Stimulated activated memory B cell treated with anti-CD40 and anti-IgM and Interleukin-4, amounts not matched to agents 10 μg/mL and 1 μg/mL and 100 μg/mL, for 72 hours (primary cell): ENCODE results near the gene RAB17.

Experiments
- ATAC-seq: fragments of 150-1000 bp; cut with Tn5 transposase; 2 replicates; pipeline ENCODE4 v1.10.0; 2021
- H3K27ac Mint-ChIP-seq: one replicate; pipeline ENCODE4 v1.8.0; 2022; ENCODE audit warnings: mild to moderate bottlenecking, mixed read lengths
- H3K27me3 Mint-ChIP-seq: one replicate; pipeline ENCODE4 v1.8.0; 2022; ENCODE audit warnings: mixed read lengths
- H3K36me3 Mint-ChIP-seq: one replicate; pipeline ENCODE4 v1.8.0; 2022; ENCODE audit warnings: mixed read lengths
- H3K4me1 Mint-ChIP-seq: one replicate; pipeline ENCODE4 v1.8.0; 2022; ENCODE audit warnings: mixed read lengths
- H3K4me3 Mint-ChIP-seq: one replicate; pipeline ENCODE4 v1.8.0; 2022; ENCODE audit warnings: mild to moderate bottlenecking, moderate library complexity, mixed read lengths
- H3K9me3 Mint-ChIP-seq: one replicate; pipeline ENCODE4 v1.8.0; 2022; ENCODE audit warnings: mixed read lengths

RAB17 gene

GRCh38 chr2:237577956-237578870, 12.3 kb downstream of the RAB17 start:
- no peak for ATAC-seq
- no peak overlapping the region for H3K27ac Mint-ChIP-seq

GRCh38 chr2:237577458-237577857, 13.1 kb downstream of the RAB17 start:
- no peak for ATAC-seq
- H3K27ac Mint-ChIP-seq: no peak overlapping the region
- no peaks in the 10 kb centered on the region for H3K36me3 Mint-ChIP-seq
- H3K4me3 Mint-ChIP-seq: no peak overlapping the region
- H3K4me1 Mint-ChIP-seq: no peaks in the 10 kb centered on the region
- H3K9me3 Mint-ChIP-seq: no peaks in the 10 kb centered on the region
- peaks cover 55% of the 10 kb centered on the region for H3K27me3 Mint-ChIP-seq

More at GRCh38 chr2:237577956-237578870, 12.3 kb downstream of the RAB17 start:
- Mint-ChIP-seq H3K9me3 (no peaks in the 10 kb centered on the region), H3K36me3 (no peaks in the 10 kb centered on the region), H3K27me3 (peaks cover 55% of the 10 kb centered on the region), H3K4me3 (no peak overlapping the region), H3K4me1 (no peaks in the 10 kb centered on the region)

GRCh38 chr2:237576974-237577373, 13.6 kb downstream of the RAB17 start:
- Mint-ChIP-seq H3K27ac (no peak overlapping the region), H3K4me1 (no peaks in the 10 kb centered on the region), H3K36me3 (no peaks in the 10 kb centered on the region), H3K9me3 (no peaks in the 10 kb centered on the region), H3K27me3 (peaks cover 55% of the 10 kb centered on the region), H3K4me3 (no peak overlapping the region)
- no peak for ATAC-seq

GRCh38 chr2:237575869-237576862, 14.4 kb downstream of the RAB17 start:
- Mint-ChIP-seq H3K4me3 (no peak overlapping the region), H3K36me3 (no peaks in the 10 kb centered on the region), H3K4me1 (no peaks in the 10 kb centered on the region), H3K27me3 (peaks cover 55% of the 10 kb centered on the region), H3K27ac (no peak overlapping the region), H3K9me3 (no peaks in the 10 kb centered on the region)
- no peak for ATAC-seq

- peaks cover 55% of the 10 kb centered on the region for H3K27me3 Mint-ChIP-seq
- no peaks in the 10 kb centered on the region for H3K9me3 Mint-ChIP-seq
- no peak overlapping the region for H3K4me3 Mint-ChIP-seq
- H3K36me3 Mint-ChIP-seq: no peaks in the 10 kb centered on the region
- ATAC-seq: no peak
- H3K4me1 Mint-ChIP-seq: no peaks in the 10 kb centered on the region
- H3K27ac Mint-ChIP-seq: no peak overlapping the region
Observed at GRCh38 chr2:237574894-237575868, 15.4 kb downstream of the RAB17 start.

GRCh38 chr2:237574467-237574866, 16.1 kb downstream of the RAB17 start:
- no peaks in the 10 kb centered on the region for H3K4me1 Mint-ChIP-seq
- no peak overlapping the region for H3K27ac Mint-ChIP-seq
- H3K4me3 Mint-ChIP-seq: no peak overlapping the region
- peaks cover 60% of the 10 kb centered on the region for H3K27me3 Mint-ChIP-seq
- ATAC-seq: no peak
- no peaks in the 10 kb centered on the region for H3K36me3 Mint-ChIP-seq
- H3K9me3 Mint-ChIP-seq: no peaks in the 10 kb centered on the region

GRCh38 chr2:237573721-237574415, 16.7 kb downstream of the RAB17 start:
- Mint-ChIP-seq H3K36me3 (no peaks in the 10 kb centered on the region), H3K27ac (no peak overlapping the region), H3K4me1 (no peaks in the 10 kb centered on the region), H3K9me3 (peaks cover 2% of the 10 kb centered on the region), H3K27me3 (peaks cover 56% of the 10 kb centered on the region), H3K4me3 (no peak overlapping the region)
- no peak for ATAC-seq

GRCh38 chr2:237572742-237573101, 17.8 kb downstream of the RAB17 start:
- no peak overlapping the region for H3K4me3 Mint-ChIP-seq
- H3K27ac Mint-ChIP-seq: no peak overlapping the region
- no peaks in the 10 kb centered on the region for H3K4me1 Mint-ChIP-seq
- H3K9me3 Mint-ChIP-seq: peaks cover 3% of the 10 kb centered on the region
- no peaks in the 10 kb centered on the region for H3K36me3 Mint-ChIP-seq
- ATAC-seq: no peak
- peaks cover 50% of the 10 kb centered on the region for H3K27me3 Mint-ChIP-seq

GRCh38 chr2:237572021-237572741, 18.4 kb downstream of the RAB17 start:
- Mint-ChIP-seq H3K27me3 (peaks cover 44% of the 10 kb centered on the region), H3K27ac (no peak overlapping the region)
- peak; percentile 89 for ATAC-seq

GRCh38 chr2:237571551-237571950, 19.0 kb downstream of the RAB17 start:
- Mint-ChIP-seq H3K9me3 (peaks cover 3% of the 10 kb centered on the region), H3K4me1 (no peaks in the 10 kb centered on the region), H3K27me3 (peaks cover 38% of the 10 kb centered on the region), H3K36me3 (no peaks in the 10 kb centered on the region), H3K4me3 (no peak overlapping the region), H3K27ac (no peak overlapping the region)
- no peak for ATAC-seq

More at GRCh38 chr2:237572021-237572741, 18.4 kb downstream of the RAB17 start:
- Mint-ChIP-seq H3K9me3 (peaks cover 3% of the 10 kb centered on the region), H3K4me1 (no peaks in the 10 kb centered on the region), H3K4me3 (no peak overlapping the region), H3K36me3 (no peaks in the 10 kb centered on the region)

- H3K4me1 Mint-ChIP-seq: no peaks in the 10 kb centered on the region
- no peak overlapping the region for H3K27ac Mint-ChIP-seq
- H3K9me3 Mint-ChIP-seq: peaks cover 3% of the 10 kb centered on the region
- ATAC-seq: no peak
- H3K4me3 Mint-ChIP-seq: no peak overlapping the region
- peaks cover 31% of the 10 kb centered on the region for H3K27me3 Mint-ChIP-seq
- no peaks in the 10 kb centered on the region for H3K36me3 Mint-ChIP-seq
Observed at GRCh38 chr2:237570776-237571335, 19.7 kb downstream of the RAB17 start.

GRCh38 chr2:237569896-237570295, 20.6 kb downstream of the RAB17 start:
- Mint-ChIP-seq H3K27ac (no peak overlapping the region), H3K9me3 (peaks cover 3% of the 10 kb centered on the region), H3K4me3 (no peak overlapping the region), H3K36me3 (no peaks in the 10 kb centered on the region), H3K27me3 (peaks cover 23% of the 10 kb centered on the region), H3K4me1 (no peaks in the 10 kb centered on the region)
- ATAC-seq: no peak

GRCh38 chr2:237569041-237569440, 21.5 kb downstream of the RAB17 start:
- no peak overlapping the region for H3K4me3 Mint-ChIP-seq
- no peaks in the 10 kb centered on the region for H3K4me1 Mint-ChIP-seq

More at GRCh38 chr2:237569041-237569440, 21.5 kb downstream of the RAB17 start:
- no peak for ATAC-seq
- no peak overlapping the region for H3K27ac Mint-ChIP-seq
- H3K9me3 Mint-ChIP-seq: peaks cover 3% of the 10 kb centered on the region
- peaks cover 14% of the 10 kb centered on the region for H3K27me3 Mint-ChIP-seq
- H3K36me3 Mint-ChIP-seq: no peaks in the 10 kb centered on the region
